ENCODE measurements around the gene LGALS9C.
"Not testable (repeated sequence)": the region's sequence is repeated elsewhere in the genome, so short reads cannot be mapped to it uniquely, and the experiment has no call there.

- TF ChIP-seq CTCF (IDR thresholded peaks at IDR 0.05; ENCODE audit: low read length); EZH2 (optimal IDR thresholded peaks at IDR 0.05; ENCODE audit: low read depth, low read length); EZH2phosphoT487 (IDR thresholded peaks at IDR 0.05; ENCODE audit: low read length): not testable (repeated sequence)
Measured at GRCh38 chr17:18500816-18501215, 24.2 kb downstream of the LGALS9C start.
